ENCODE measurements around the gene RLIM.

- TF ChIP-seq, protein P1, sequence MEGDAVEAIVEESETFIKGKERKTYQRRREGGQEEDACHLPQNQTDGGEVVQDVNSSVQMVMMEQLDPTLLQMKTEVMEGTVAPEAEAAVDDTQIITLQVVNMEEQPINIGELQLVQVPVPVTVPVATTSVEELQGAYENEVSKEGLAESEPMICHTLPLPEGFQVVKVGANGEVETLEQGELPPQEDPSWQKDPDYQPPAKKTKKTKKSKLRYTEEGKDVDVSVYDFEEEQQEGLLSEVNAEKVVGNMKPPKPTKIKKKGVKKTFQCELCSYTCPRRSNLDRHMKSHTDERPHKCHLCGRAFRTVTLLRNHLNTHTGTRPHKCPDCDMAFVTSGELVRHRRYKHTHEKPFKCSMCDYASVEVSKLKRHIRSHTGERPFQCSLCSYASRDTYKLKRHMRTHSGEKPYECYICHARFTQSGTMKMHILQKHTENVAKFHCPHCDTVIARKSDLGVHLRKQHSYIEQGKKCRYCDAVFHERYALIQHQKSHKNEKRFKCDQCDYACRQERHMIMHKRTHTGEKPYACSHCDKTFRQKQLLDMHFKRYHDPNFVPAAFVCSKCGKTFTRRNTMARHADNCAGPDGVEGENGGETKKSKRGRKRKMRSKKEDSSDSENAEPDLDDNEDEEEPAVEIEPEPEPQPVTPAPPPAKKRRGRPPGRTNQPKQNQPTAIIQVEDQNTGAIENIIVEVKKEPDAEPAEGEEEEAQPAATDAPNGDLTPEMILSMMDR (IDR thresholded peaks at IDR 0.05), result no peak
- TF ChIP-seq EZH2 (IDR thresholded peaks at IDR 0.05), result no peak
- TF ChIP-seq EZH2phosphoT487 (IDR thresholded peaks at IDR 0.05), result no peak
These were observed 67.4 kb downstream of the RLIM start for GRCh38 chrX:74546984-74547383.
